GM12873 (cell line): ENCODE data around the gene POU5F1.

Source experiments
- CTCF ChIP-seq: IDR thresholded peaks from 2 replicates; pipeline ENCODE4 v1.5.1; 2012; ENCODE audit warnings: low read depth, mild to moderate bottlenecking, moderate library complexity, low read length, control low read depth; ENCODE audit not compliant: insufficient read depth; ENCODE audit errors: missing control alignments

POU5F1 gene

GRCh38 chr6:31140643-31141042 lies 29.8 kb downstream of the POU5F1 start:
- no peak for TF ChIP-seq CTCF

GRCh38 chr6:31139599-31139998 lies 30.9 kb downstream of the POU5F1 start:
- no peak for TF ChIP-seq CTCF

- no peak for TF ChIP-seq CTCF
These were observed 31.5 kb downstream of the POU5F1 start, which contains the start of gene PSORS1C2 for GRCh38 chr6:31138982-31139381. PSORS1C2 (minus strand) TSS chr6:31139066; CDS start chr6:31139026, 40 bp downstream.

- TF ChIP-seq CTCF = no peak
These were observed 34.8 kb downstream of the POU5F1 start for GRCh38 chr6:31135710-31136109.

- TF ChIP-seq CTCF = no peak
These were observed 37.7 kb downstream of the POU5F1 start for GRCh38 chr6:31132806-31133205.

GRCh38 chr6:31131595-31131994 lies 38.9 kb downstream of the POU5F1 start:
- TF ChIP-seq CTCF = no peak

GRCh38 chr6:31130751-31131150 lies 39.7 kb downstream of the POU5F1 start:
- no peak for TF ChIP-seq CTCF
